Breast epithelium (tissue), 4 donors: Measurements from ENCODE around the gene PRKAA1. TPM values are rescaled to one million over a fixed set of nuclear protein-coding genes. Genes with fewer than 3 reads are reported as not detected.
"Not testable (repeated sequence)": the region's sequence is repeated elsewhere in the genome, so short reads cannot be mapped to it uniquely, and the experiment has no call there.

Experiments used
- DNase-seq, 2 donors: peaks; one replicate each; pipeline ENCODE4 v3.0.0-alpha.2; 2019; ENCODE audit warnings: low spot score in 2 of 2
- H3K27ac ChIP-seq, 2 donors: fragments of 200-600 bp; sonication (generic) in 1 of 2; one replicate each; pipeline ENCODE4 v1.5.1; 2016 to 2019; ENCODE audit warnings: mild to moderate bottlenecking in 1 of 2
- H3K27me3 ChIP-seq, 2 donors: fragments of 200-600 bp; sonication (generic) in 1 of 2; one replicate each; pipeline versions ENCODE4 v1.5.1 to v1.6.0; 2017 to 2019; ENCODE audit warnings: control low read depth in 1 of 2, mild to moderate bottlenecking in 1 of 2
- H3K36me3 ChIP-seq: fragments of 200-600 bp; one replicate; pipeline ENCODE4 v1.5.1; 2019
- H3K4me1 ChIP-seq, 2 donors: fragments of 200-600 bp; sonication (generic); one replicate each; pipeline ENCODE4 v1.5.1; 2016 to 2019; ENCODE audit warnings: control low read depth in 1 of 2
- H3K4me3 ChIP-seq, 3 donors: fragments of 200-600 bp; sonication (generic); 1 replicate in 2 of 3; 2 replicates in 1 of 3; pipeline ENCODE4 v1.5.1; 2016 to 2019; ENCODE audit warnings: mild to moderate bottlenecking in 3 of 3, moderate library complexity in 2 of 3
- H3K9me3 ChIP-seq, 2 donors: fragments of 200-600 bp; sonication (generic) in 1 of 2; one replicate each; pipeline ENCODE4 v1.5.1; 2016 to 2019; ENCODE audit warnings: control low read depth in 1 of 2
- CTCF ChIP-seq, 3 donors: fragments of 450-650 bp; IDR thresholded peaks; one replicate each; pipeline ENCODE4 v1.5.1; 2016 to 2017; ENCODE audit warnings: antibody characterized with exemption in 3 of 3, mild to moderate bottlenecking in 3 of 3, moderate library complexity in 3 of 3
- POLR2A ChIP-seq: fragments of 450-650 bp; IDR thresholded peaks from one replicate; pipeline ENCODE4 v1.6.1; 2016; ENCODE audit warnings: antibody characterized with exemption, mild to moderate bottlenecking, moderate library complexity
- POLR2AphosphoS5 ChIP-seq, 3 donors: sonication (generic); formaldehyde crosslinking; IDR thresholded peaks; one replicate each; pipeline ENCODE4 v1.6.1; 2017; ENCODE audit warnings: antibody characterized with exemption in 3 of 3
- intact Hi-C: fragments of 100-400 bp; cut with DNase I; formaldehyde crosslinking; loops from one replicate; pipeline ENCODE4 v1.15.1; 2023; ENCODE audit warnings: low total_unique reads
- total RNA-seq, 3 donors: library from RNA; depleted of rRNA; stranded (reverse); fragments of >200 nt; gene quantifications; one replicate each; pipeline ENCODE4 v1.1.0, GENCODE V29; 2016

PRKAA1 gene
- total RNA-seq, 3 donors from 2014 or later = 100 to 134 (median 112) TPM

- DNase-seq = no peak
- intact Hi-C loops = loop anchor here (2.0 kb wide), 1 partner anchor 34 kb away; no protein-coding TSS in a partner anchor
- H3K27me3 ChIP-seq = no peaks in the 10 kb centered on the region
- H3K4me1 ChIP-seq = peaks cover 0 to 6% of the 10 kb centered on the region in 2 donors
- peaks cover 4% of the 10 kb centered on the region for H3K36me3 ChIP-seq
- no peaks in the 10 kb centered on the region for H3K9me3 ChIP-seq
- no peak overlapping the region for H3K4me3 ChIP-seq
- no peak overlapping the region for H3K27ac ChIP-seq
- TF ChIP-seq CTCF (IDR thresholded peaks at IDR 0.05) (no peak), POLR2A (no peak), POLR2AphosphoS5 (IDR thresholded peaks at IDR 0.05) (no peak)
These were observed 30.8 kb upstream of the PRKAA1 start for GRCh38 chr5:40828690-40829661.

- Histone ChIP-seq H3K36me3 (peaks cover 4% of the 10 kb centered on the region), H3K27me3 (no peaks in the 10 kb centered on the region), H3K9me3 (no peaks in the 10 kb centered on the region), H3K27ac (no peak overlapping the region), H3K4me1 (peaks cover 0 to 3% of the 10 kb centered on the region in 2 donors), H3K4me3 (no peak overlapping the region)
- intact Hi-C loops = loop anchor here (2.0 kb wide), 1 partner anchor 35 kb away; no protein-coding TSS in a partner anchor
- DNase-seq = no peak
- TF ChIP-seq CTCF (IDR thresholded peaks at IDR 0.05) (no peak), POLR2A (no peak), POLR2AphosphoS5 (IDR thresholded peaks at IDR 0.05) (no peak)
These were observed 30.0 kb upstream of the PRKAA1 start for GRCh38 chr5:40828021-40828631.

GRCh38 chr5:40827188-40827977 is 29.2 kb upstream of the PRKAA1 start:
- Histone ChIP-seq H3K27me3 (no peaks in the 10 kb centered on the region), H3K4me1 (no peaks in the 10 kb centered on the region), H3K9me3 (no peaks in the 10 kb centered on the region), H3K4me3 (no peak overlapping the region), H3K36me3 (peaks cover 4% of the 10 kb centered on the region), H3K27ac (no peak overlapping the region)
- TF ChIP-seq POLR2A (no peak), POLR2AphosphoS5 (IDR thresholded peaks at IDR 0.05) (no peak), CTCF (IDR thresholded peaks at IDR 0.05) (no peak)
- intact Hi-C loops = no loop called here
- no peak for DNase-seq

GRCh38 chr5:40826489-40827187 is 28.5 kb upstream of the PRKAA1 start:
- peaks cover 4% of the 10 kb centered on the region for H3K36me3 ChIP-seq

GRCh38 chr5:40825461-40826043 is 27.4 kb upstream of the PRKAA1 start:
- H3K27me3 ChIP-seq, H3K4me1 ChIP-seq, H3K27ac ChIP-seq, H3K9me3 ChIP-seq, DNase-seq, H3K4me3 ChIP-seq, H3K36me3 ChIP-seq, intact Hi-C loops: not testable (repeated sequence)

More at GRCh38 chr5:40826489-40827187, 28.5 kb upstream of the PRKAA1 start:
- no peak overlapping the region for H3K27ac ChIP-seq
- H3K9me3 ChIP-seq = no peaks in the 10 kb centered on the region
- intact Hi-C loops = no loop called here
- no peak overlapping the region for H3K4me3 ChIP-seq
- H3K4me1 ChIP-seq = no peaks in the 10 kb centered on the region
- no peaks in the 10 kb centered on the region for H3K27me3 ChIP-seq
- DNase-seq = no peak
- TF ChIP-seq CTCF (IDR thresholded peaks at IDR 0.05) (no peak), POLR2AphosphoS5 (IDR thresholded peaks at IDR 0.05) (no peak), POLR2A (no peak)
